Measurements from ENCODE around the gene FER. TPM values are rescaled to one million over a fixed set of nuclear protein-coding genes. Genes with fewer than 3 reads are reported as not detected.
"Not testable (repeated sequence)": the region's sequence is repeated elsewhere in the genome, so short reads cannot be mapped to it uniquely, and the experiment has no call there.

The FER gene
- total RNA-seq, 1 donor from 2014 or later, result 35.3 TPM

GRCh38 chr5:108876451-108876850 lies 128.8 kb downstream of the FER start:
- ATAC-seq (no peak), DNase-seq (no peak)
- no peaks in the 10 kb centered on the region for H3K36me3 ChIP-seq
- intact Hi-C loops (cut with DNase I), result no loop called here
- H3K4me1 ChIP-seq, result no peaks in the 10 kb centered on the region
- H3K9me3 ChIP-seq, result no peaks in the 10 kb centered on the region
- no peak overlapping the region for H3K4me3 ChIP-seq
- TF ChIP-seq CTCF (IDR thresholded peaks at IDR 0.05), result no peak
- H3K27me3 ChIP-seq (ENCODE audit: low read depth), result no peaks in the 10 kb centered on the region
- H3K27ac ChIP-seq, result no peak overlapping the region

- Histone ChIP-seq H3K4me3 (no peak overlapping the region), H3K36me3 (no peaks in the 10 kb centered on the region), H3K27me3 (ENCODE audit: low read depth) (no peaks in the 10 kb centered on the region), H3K27ac (no peak overlapping the region), H3K9me3 (no peaks in the 10 kb centered on the region), H3K4me1 (no peaks in the 10 kb centered on the region)
- intact Hi-C loops (cut with DNase I), result no loop called here
- no peak for DNase-seq
- no peak for TF ChIP-seq CTCF (IDR thresholded peaks at IDR 0.05)
- no peak for ATAC-seq
These were observed 131.1 kb downstream of the FER start for GRCh38 chr5:108878756-108879155.

- ATAC-seq (no peak), DNase-seq (no peak)
- Histone ChIP-seq H3K9me3 (no peaks in the 10 kb centered on the region), H3K4me3 (no peak overlapping the region), H3K27ac (no peak overlapping the region), H3K36me3 (no peaks in the 10 kb centered on the region), H3K4me1 (no peaks in the 10 kb centered on the region), H3K27me3 (ENCODE audit: low read depth) (no peaks in the 10 kb centered on the region)
- intact Hi-C loops (cut with DNase I), result no loop called here
- TF ChIP-seq CTCF (IDR thresholded peaks at IDR 0.05), result no peak
These were observed 133.4 kb downstream of the FER start for GRCh38 chr5:108881133-108881532.

GRCh38 chr5:108884736-108885135 lies 137.0 kb downstream of the FER start:
- no peak for TF ChIP-seq CTCF (IDR thresholded peaks at IDR 0.05)
- DNase-seq (no peak), ATAC-seq (no peak)
- H3K4me3 ChIP-seq, result no peak overlapping the region
- intact Hi-C loops (cut with DNase I), result no loop called here
- H3K4me1 ChIP-seq, result no peaks in the 10 kb centered on the region
- no peak overlapping the region for H3K27ac ChIP-seq
- H3K27me3 ChIP-seq (ENCODE audit: low read depth), result no peaks in the 10 kb centered on the region
- H3K9me3 ChIP-seq, result no peaks in the 10 kb centered on the region
- H3K36me3 ChIP-seq, result no peaks in the 10 kb centered on the region

- Histone ChIP-seq H3K9me3 (no peaks in the 10 kb centered on the region), H3K27ac (no peak overlapping the region), H3K4me3 (no peak overlapping the region), H3K27me3 (ENCODE audit: low read depth) (no peaks in the 10 kb centered on the region), H3K4me1 (no peaks in the 10 kb centered on the region), H3K36me3 (peaks cover 8% of the 10 kb centered on the region)
- DNase-seq (no peak), ATAC-seq (no peak)
- no peak for TF ChIP-seq CTCF (IDR thresholded peaks at IDR 0.05)
- intact Hi-C loops (cut with DNase I), result no loop called here
These were observed 150.6 kb downstream of the FER start for GRCh38 chr5:108898257-108898656.

GRCh38 chr5:108898707-108899106 lies 151.0 kb downstream of the FER start:
- H3K4me1 ChIP-seq, result no peaks in the 10 kb centered on the region
- no peak overlapping the region for H3K27ac ChIP-seq
- no peak for DNase-seq
- H3K9me3 ChIP-seq, result no peaks in the 10 kb centered on the region
- H3K36me3 ChIP-seq, result peaks cover 8% of the 10 kb centered on the region
- no peaks in the 10 kb centered on the region for H3K27me3 ChIP-seq (ENCODE audit: low read depth)
- no peak for ATAC-seq
- no peak for TF ChIP-seq CTCF (IDR thresholded peaks at IDR 0.05)
- no peak overlapping the region for H3K4me3 ChIP-seq
- intact Hi-C loops (cut with DNase I), result no loop called here

GRCh38 chr5:108899244-108899643 lies 151.5 kb downstream of the FER start:
- H3K27me3 ChIP-seq (ENCODE audit: low read depth); DNase-seq; H3K27ac ChIP-seq; H3K4me1 ChIP-seq; H3K4me3 ChIP-seq; H3K9me3 ChIP-seq; H3K36me3 ChIP-seq; intact Hi-C loops (cut with DNase I); ATAC-seq: not testable (repeated sequence)

All from lower lobe of right lung (tissue), 2 donors.